ENCODE results near the gene SLC30A10. TPM values are rescaled to one million over a fixed set of nuclear protein-coding genes. Genes with fewer than 3 reads are reported as not detected.
A peak's percentile ranks its signal among the peaks of the same experiment; 100 is the strongest.
"Not testable (repeated sequence)": the region's sequence is repeated elsewhere in the genome, so short reads cannot be mapped to it uniquely, and the experiment has no call there.

The SLC30A10 gene
- total RNA-seq, 6 experiments from 2014 or later, result 25.5 to 55.5 (median 36.6) TPM

DNA sequence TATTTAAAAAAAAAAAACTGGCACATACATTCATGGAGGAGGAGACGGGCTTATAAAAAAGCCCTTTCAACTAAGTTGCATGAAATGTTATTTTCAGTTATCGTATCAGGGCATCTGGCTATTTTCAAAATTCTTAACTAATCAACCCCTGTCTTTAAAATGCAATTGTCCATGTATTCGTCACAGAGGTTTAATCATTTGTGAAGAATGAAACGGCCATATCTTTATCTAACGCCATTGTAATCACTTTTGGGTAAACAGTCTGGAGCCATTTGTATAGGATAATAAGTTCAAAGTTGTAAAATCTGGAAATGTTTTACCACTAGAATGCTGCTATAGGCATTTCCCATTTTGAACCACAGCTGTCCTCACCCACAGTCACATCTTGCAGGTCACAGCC lies 30.4 kb downstream of the SLC30A10 start:
- H3K4me1 ChIP-seq, result peaks cover 0 to 3% (median 0%) of the 10 kb centered on the region in 4 donors
- H3K36me3 ChIP-seq, result no peaks in the 10 kb centered on the region
- no peak overlapping the region for H3K4me3 ChIP-seq
- intact Hi-C loops (cut with DNase I), result no loop called here
- H3K27me3 ChIP-seq, result no peaks in the 10 kb centered on the region
- no peak for ATAC-seq
- H3K9me3 ChIP-seq, result no peaks in the 10 kb centered on the region
- no peak for DNase-seq
- WGBS (ENCODE audit: insufficient coverage, low coverage, low lambda C conversion rate, missing lambda C conversion rate), result 66% methylated on average over 5 of the region's 5 CpGs
- no peak overlapping the region for H3K27ac ChIP-seq
- TF ChIP-seq POLR2A (IDR thresholded peaks at IDR 0.05), result no peak
- TF ChIP-seq, protein P1, sequence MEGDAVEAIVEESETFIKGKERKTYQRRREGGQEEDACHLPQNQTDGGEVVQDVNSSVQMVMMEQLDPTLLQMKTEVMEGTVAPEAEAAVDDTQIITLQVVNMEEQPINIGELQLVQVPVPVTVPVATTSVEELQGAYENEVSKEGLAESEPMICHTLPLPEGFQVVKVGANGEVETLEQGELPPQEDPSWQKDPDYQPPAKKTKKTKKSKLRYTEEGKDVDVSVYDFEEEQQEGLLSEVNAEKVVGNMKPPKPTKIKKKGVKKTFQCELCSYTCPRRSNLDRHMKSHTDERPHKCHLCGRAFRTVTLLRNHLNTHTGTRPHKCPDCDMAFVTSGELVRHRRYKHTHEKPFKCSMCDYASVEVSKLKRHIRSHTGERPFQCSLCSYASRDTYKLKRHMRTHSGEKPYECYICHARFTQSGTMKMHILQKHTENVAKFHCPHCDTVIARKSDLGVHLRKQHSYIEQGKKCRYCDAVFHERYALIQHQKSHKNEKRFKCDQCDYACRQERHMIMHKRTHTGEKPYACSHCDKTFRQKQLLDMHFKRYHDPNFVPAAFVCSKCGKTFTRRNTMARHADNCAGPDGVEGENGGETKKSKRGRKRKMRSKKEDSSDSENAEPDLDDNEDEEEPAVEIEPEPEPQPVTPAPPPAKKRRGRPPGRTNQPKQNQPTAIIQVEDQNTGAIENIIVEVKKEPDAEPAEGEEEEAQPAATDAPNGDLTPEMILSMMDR (IDR thresholded peaks at IDR 0.05), result no peak

DNA sequence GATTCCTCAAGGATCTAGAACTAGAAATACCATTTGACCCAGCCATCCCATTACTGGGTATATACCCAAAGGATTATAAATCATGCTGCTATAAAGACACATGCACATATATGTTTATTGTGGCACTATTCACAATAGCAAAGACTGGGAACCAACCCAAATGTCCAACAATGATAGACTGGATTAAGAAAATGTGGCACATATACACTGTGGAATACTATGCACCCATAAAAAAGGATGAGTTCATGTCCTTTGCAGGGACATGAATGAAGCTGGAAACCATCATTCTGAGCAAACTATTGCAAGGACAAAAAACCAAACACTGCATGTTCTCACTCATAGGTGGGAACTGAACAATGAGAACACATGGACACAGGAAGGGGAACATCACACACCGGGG lies 36.1 kb downstream of the SLC30A10 start:
- 89% methylated on average over 1 of the region's 1 CpG for WGBS (ENCODE audit: insufficient coverage, low coverage, low lambda C conversion rate, missing lambda C conversion rate)
- intact Hi-C loops (cut with DNase I); H3K9me3 ChIP-seq: not testable (repeated sequence)

DNA sequence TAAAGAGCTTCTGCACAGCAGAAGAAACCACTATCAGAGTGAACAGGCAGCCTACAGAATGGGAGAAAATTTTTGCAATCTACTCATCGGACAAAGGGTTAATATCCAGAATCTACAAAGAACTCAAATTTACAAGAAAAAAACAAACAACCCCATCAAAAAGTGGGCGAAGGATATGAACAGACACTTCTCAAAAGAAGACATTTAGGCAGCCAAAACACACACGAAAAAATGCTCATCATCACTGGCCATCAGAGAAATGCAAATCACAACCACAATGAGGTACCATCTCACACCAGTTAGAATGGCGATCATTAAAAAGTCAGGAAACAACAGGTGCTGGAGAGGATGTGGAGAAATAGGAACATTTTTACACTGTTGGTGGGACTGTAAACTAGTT lies 36.5 kb downstream of the SLC30A10 start:
- H3K27ac ChIP-seq; H3K4me1 ChIP-seq; ATAC-seq; H3K9me3 ChIP-seq; H3K4me3 ChIP-seq; H3K27me3 ChIP-seq; H3K36me3 ChIP-seq; intact Hi-C loops (cut with DNase I); DNase-seq: not testable (repeated sequence)
- WGBS (ENCODE audit: insufficient coverage, low coverage, low lambda C conversion rate, missing lambda C conversion rate), result 79% methylated on average over 3 of the region's 4 CpGs

More for the DNA sequence above, 36.1 kb downstream of the SLC30A10 start:
- not testable (repeated sequence) for H3K27me3 ChIP-seq, H3K27ac ChIP-seq, H3K4me3 ChIP-seq, H3K4me1 ChIP-seq, DNase-seq, H3K36me3 ChIP-seq, ATAC-seq

DNA sequence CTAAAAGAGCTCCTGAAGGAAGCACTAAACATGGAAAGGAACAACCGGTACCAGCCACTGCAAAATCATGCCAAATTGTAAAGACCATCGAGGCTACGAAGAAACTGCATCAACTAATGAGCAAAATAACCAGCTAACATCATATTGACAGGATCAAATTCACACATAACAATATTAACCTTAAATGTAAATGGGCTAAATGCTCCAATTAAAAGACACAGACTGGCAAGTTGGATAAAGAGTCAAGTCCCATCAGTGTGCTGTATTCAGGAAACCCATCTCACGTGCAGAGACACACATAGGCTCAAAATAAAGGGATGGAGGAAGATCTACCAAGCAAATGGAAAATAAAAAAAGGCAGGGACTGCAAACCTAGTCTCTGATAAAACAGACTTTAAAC lies 39.7 kb downstream of the SLC30A10 start:
- H3K27me3 ChIP-seq; H3K36me3 ChIP-seq; intact Hi-C loops (cut with DNase I); H3K9me3 ChIP-seq; ATAC-seq; DNase-seq; H3K27ac ChIP-seq; H3K4me1 ChIP-seq; H3K4me3 ChIP-seq: not testable (repeated sequence)
- 88% methylated on average over 4 of the region's 4 CpGs for WGBS (ENCODE audit: insufficient coverage, low coverage, low lambda C conversion rate, missing lambda C conversion rate)

DNA sequence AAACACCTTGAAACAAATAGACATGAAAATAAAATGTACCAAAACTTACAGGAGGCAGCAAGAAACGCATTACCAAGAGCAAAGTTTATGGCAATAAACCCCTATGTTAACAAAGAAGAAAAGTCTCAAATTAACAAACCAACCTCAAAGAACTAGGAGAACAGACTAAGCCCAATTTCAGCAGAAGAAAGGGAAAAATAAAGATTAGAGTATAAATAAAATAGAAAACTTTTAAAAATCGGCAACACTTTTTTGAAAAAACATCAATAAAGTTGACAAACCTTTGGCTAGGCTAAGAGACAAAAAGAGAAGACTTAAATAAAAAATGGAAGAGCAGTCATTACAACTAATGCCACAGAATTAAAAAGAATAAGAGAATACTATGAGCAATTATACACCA lies 42.7 kb downstream of the SLC30A10 start:
- TF ChIP-seq, protein P1 (IDR thresholded peaks at IDR 0.05), result no peak
- TF ChIP-seq POLR2A (IDR thresholded peaks at IDR 0.05), result no peak
- ATAC-seq, result no peak

DNA sequence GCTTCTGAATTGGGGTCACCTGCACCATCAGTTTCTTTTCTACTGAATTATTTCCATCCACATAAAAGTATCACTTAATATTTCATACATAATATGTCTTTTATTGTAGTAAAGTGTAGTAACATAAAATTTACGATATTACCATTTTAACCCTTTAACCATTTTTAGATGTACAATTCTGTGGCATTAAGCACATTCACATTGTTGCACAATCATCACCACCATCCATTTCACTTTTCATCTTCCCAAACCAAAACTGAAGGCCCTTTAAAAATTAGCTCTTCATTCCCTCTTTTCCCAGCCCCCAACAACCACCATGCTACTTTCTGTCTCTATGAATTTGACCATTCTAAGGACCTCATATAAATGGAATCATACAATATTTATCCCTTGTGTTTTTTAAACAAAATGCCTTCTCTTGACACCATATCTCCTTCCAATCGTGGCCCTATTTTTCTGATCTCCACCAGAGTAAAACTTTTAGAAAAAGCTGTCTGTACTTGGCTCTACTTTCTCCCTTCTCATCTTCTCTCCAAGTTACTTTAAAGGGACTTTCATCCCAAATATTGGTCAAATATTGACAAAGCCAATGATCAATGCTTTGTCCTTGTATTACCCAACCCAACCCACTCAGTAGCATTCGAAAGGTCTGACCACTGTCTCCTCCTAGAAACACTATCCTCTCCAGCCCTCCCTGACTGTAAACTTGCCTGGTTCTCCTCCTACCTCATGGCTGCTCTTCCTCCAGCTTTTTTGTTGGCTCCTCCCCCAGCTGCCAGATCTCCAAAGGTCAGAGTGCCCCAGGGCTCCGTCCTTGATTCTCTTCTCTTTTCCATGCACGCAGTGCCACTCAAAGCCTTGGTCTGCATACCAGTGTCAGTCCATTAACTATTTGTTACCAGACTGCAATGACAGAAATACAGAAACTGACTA lies 44.7 kb downstream of the SLC30A10 start:
- Histone ChIP-seq H3K36me3 (no peaks in the 10 kb centered on the region), H3K27me3 (no peaks in the 10 kb centered on the region), H3K9me3 (no peaks in the 10 kb centered on the region), H3K4me1 (peaks cover 0 to 28% (median 9%) of the 10 kb centered on the region in 4 donors), H3K4me3 (peak overlapping the region in 2 of 3 donors; percentile 5 to 25), H3K27ac (peak overlapping the region in 2 of 3 donors; percentile 32 to 53)
- ATAC-seq (peak; percentile 93 to 98 (median 96)), DNase-seq (peak; percentile 50 to 84 (median 80))
- WGBS (ENCODE audit: insufficient coverage, low coverage, low lambda C conversion rate, missing lambda C conversion rate), result 21% methylated on average over 5 of the region's 5 CpGs
- TF ChIP-seq, protein P1 (IDR thresholded peaks at IDR 0.05), result no peak
- no peak for TF ChIP-seq POLR2A (IDR thresholded peaks at IDR 0.05)
- intact Hi-C loops (cut with DNase I), result no loop called here

More for the DNA sequence above, 42.7 kb downstream of the SLC30A10 start:
- no peak for DNase-seq
- Histone ChIP-seq H3K27ac (no peak overlapping the region), H3K9me3 (no peaks in the 10 kb centered on the region), H3K27me3 (no peaks in the 10 kb centered on the region), H3K4me3 (no peak overlapping the region), H3K4me1 (peaks cover 0 to 20% (median 9%) of the 10 kb centered on the region in 4 donors), H3K36me3 (no peaks in the 10 kb centered on the region)
- intact Hi-C loops (cut with DNase I), result no loop called here
- WGBS (ENCODE audit: insufficient coverage, low coverage, low lambda C conversion rate, missing lambda C conversion rate), result 56% methylated on average over 2 of the region's 2 CpGs
